Kidney capillary endothelial cell (primary cell): ENCODE results near the gene VWA8.
A peak's percentile ranks its signal among the peaks of the same experiment; 100 is the strongest.

Experiments used
- DNase-seq: peaks from one replicate; pipeline ENCODE4 v3.0.0-alpha.2; 2018; ENCODE audit warnings: low spot score

The VWA8 gene

GRCh38 chr13:41740479-41740878 lies 220.4 kb downstream of the VWA8 start:
- DNase-seq, result no peak

GRCh38 chr13:41722684-41723535 lies 238.0 kb downstream of the VWA8 start:
- DNase-seq, result no peak

GRCh38 chr13:41720839-41721561 lies 239.9 kb downstream of the VWA8 start:
- DNase-seq, result no peak

GRCh38 chr13:41716236-41716635 lies 244.7 kb downstream of the VWA8 start:
- DNase-seq, result no peak

- no peak for DNase-seq
Observed at GRCh38 chr13:41713405-41713804, 247.5 kb downstream of the VWA8 start.

GRCh38 chr13:41710771-41711170 lies 250.1 kb downstream of the VWA8 start:
- DNase-seq, result no peak

GRCh38 chr13:41709511-41709910 lies 251.4 kb downstream of the VWA8 start:
- DNase-seq, result no peak

- DNase-seq, result no peak
Observed at GRCh38 chr13:41708713-41709112, 252.2 kb downstream of the VWA8 start.

GRCh38 chr13:41707194-41707821 lies 253.6 kb downstream of the VWA8 start:
- no peak for DNase-seq

GRCh38 chr13:41706152-41706551 lies 254.8 kb downstream of the VWA8 start:
- no peak for DNase-seq

GRCh38 chr13:41702540-41702939 lies 258.4 kb downstream of the VWA8 start:
- DNase-seq, result no peak

GRCh38 chr13:41701676-41702075 lies 259.2 kb downstream of the VWA8 start:
- DNase-seq, result no peak

GRCh38 chr13:41700790-41701310 lies 260.1 kb downstream of the VWA8 start:
- DNase-seq, result no peak

GRCh38 chr13:41699759-41700158 lies 261.1 kb downstream of the VWA8 start:
- no peak for DNase-seq

GRCh38 chr13:41697578-41697977 lies 263.3 kb downstream of the VWA8 start:
- no peak for DNase-seq

- DNase-seq, result peak; percentile 66
Observed at GRCh38 chr13:41696163-41697003, 264.5 kb downstream of the VWA8 start.

GRCh38 chr13:41694545-41695301 lies 266.2 kb downstream of the VWA8 start:
- peak; percentile 98 for DNase-seq

- no peak for DNase-seq
Observed at GRCh38 chr13:41693434-41693833, 267.5 kb downstream of the VWA8 start.

- no peak for DNase-seq
Observed at GRCh38 chr13:41691274-41691673, 269.6 kb downstream of the VWA8 start.

- no peak for DNase-seq
Observed at GRCh38 chr13:41682766-41683165, 278.1 kb downstream of the VWA8 start.

- DNase-seq, result no peak
Observed at GRCh38 chr13:41682001-41682400, 278.9 kb downstream of the VWA8 start.
